HL-60 (cell line): ENCODE data around the gene ERBB4.

Experiments used
- DNase-seq, 2 experiments: peaks; one replicate each; pipeline ENCODE4 v3.0.0-alpha.2; 2010 to 2020; ENCODE audit warnings: low read depth in 1 of 2, low spot score in 1 of 2
- H3K27ac ChIP-seq: fragments of 250-450 bp; sonication (Bioruptor Pico); replicated peaks from 2 replicates; pipeline ENCODE4 v1.5.1; 2020; ENCODE audit warnings: mild to moderate bottlenecking, moderate library complexity
- H3K27me3 ChIP-seq: fragments of 250-450 bp; sonication (Bioruptor Pico); 2 replicates; pipeline ENCODE4 v1.5.1; 2021; ENCODE audit warnings: mild to moderate bottlenecking, moderate library complexity; ENCODE audit not compliant: insufficient read depth, poor library complexity, severe bottlenecking
- H3K4me3 ChIP-seq: replicated peaks from 2 replicates; pipeline ENCODE4 v1.5.1; 2011; ENCODE audit warnings: mild to moderate bottlenecking, control low read depth, low read length; ENCODE audit not compliant: insufficient read depth
- GABPA ChIP-seq: IDR thresholded peaks from 2 replicates; pipeline ENCODE4 v1.6.1; 2012; ENCODE audit warnings: low read depth
- POLR2AphosphoS5 ChIP-seq: IDR thresholded peaks from 2 replicates; pipeline ENCODE4 v1.6.1; 2012; ENCODE audit warnings: low read depth
- REST ChIP-seq: IDR thresholded peaks from 2 replicates; pipeline ENCODE4 v1.6.1; 2012; ENCODE audit warnings: low read depth; ENCODE audit not compliant: insufficient replicate concordance
- SPI1 ChIP-seq: IDR thresholded peaks from 2 replicates; pipeline ENCODE4 v1.6.1; 2012; ENCODE audit warnings: low read depth, mild to moderate bottlenecking, borderline replicate concordance
- TF ChIP-seq, protein P1 (sequence below): IDR thresholded peaks from one replicate; pipeline ENCODE4 v1.5.1; 2011; ENCODE audit warnings: low read length, control low read depth, inconsistent platforms; ENCODE audit not compliant: insufficient read depth

ERBB4 gene

GRCh38 chr2:212531499-212531898 is 7.1 kb downstream of the ERBB4 start:
- no peak for TF ChIP-seq SPI1
- TF ChIP-seq REST: no peak
- TF ChIP-seq POLR2AphosphoS5: no peak
- TF ChIP-seq, protein P1, sequence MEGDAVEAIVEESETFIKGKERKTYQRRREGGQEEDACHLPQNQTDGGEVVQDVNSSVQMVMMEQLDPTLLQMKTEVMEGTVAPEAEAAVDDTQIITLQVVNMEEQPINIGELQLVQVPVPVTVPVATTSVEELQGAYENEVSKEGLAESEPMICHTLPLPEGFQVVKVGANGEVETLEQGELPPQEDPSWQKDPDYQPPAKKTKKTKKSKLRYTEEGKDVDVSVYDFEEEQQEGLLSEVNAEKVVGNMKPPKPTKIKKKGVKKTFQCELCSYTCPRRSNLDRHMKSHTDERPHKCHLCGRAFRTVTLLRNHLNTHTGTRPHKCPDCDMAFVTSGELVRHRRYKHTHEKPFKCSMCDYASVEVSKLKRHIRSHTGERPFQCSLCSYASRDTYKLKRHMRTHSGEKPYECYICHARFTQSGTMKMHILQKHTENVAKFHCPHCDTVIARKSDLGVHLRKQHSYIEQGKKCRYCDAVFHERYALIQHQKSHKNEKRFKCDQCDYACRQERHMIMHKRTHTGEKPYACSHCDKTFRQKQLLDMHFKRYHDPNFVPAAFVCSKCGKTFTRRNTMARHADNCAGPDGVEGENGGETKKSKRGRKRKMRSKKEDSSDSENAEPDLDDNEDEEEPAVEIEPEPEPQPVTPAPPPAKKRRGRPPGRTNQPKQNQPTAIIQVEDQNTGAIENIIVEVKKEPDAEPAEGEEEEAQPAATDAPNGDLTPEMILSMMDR: no peak
- TF ChIP-seq GABPA: no peak
- no peak for DNase-seq

GRCh38 chr2:212530991-212531390 is 7.6 kb downstream of the ERBB4 start:
- no peak for DNase-seq
- Histone ChIP-seq H3K27me3 (peaks cover 8% of the 10 kb centered on the region), H3K4me3 (no peak overlapping the region), H3K27ac (no peak overlapping the region)
- TF ChIP-seq POLR2AphosphoS5: no peak
- TF ChIP-seq REST: no peak
- TF ChIP-seq, protein P1: no peak
- no peak for TF ChIP-seq SPI1
- no peak for TF ChIP-seq GABPA

More at GRCh38 chr2:212531499-212531898, 7.1 kb downstream of the ERBB4 start:
- Histone ChIP-seq H3K4me3 (no peak overlapping the region), H3K27me3 (peaks cover 12% of the 10 kb centered on the region), H3K27ac (no peak overlapping the region)

DNA sequence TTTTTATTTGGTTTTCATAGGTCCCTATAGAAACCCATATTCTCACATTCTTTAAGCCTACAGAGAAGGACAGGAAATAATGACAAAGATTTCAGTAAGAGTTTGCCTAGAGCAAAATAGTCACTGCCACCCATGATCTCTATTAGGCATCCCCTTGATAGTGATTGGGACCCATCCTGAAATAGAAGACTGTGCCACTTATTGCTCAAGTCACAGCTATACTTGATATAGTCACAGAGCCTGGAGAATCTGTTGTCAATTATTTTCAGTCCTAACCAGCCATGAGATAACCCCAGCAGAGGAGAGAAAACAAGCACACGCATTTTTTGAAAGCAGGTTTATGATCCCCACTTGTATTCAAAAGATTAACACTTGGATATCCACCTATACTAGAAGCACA is 8.2 kb downstream of the ERBB4 start:
- H3K27me3 ChIP-seq: peaks cover 3% of the 10 kb centered on the region
- H3K4me3 ChIP-seq: no peak overlapping the region
- no peak for DNase-seq
- H3K27ac ChIP-seq: no peak overlapping the region
- TF ChIP-seq POLR2AphosphoS5 (no peak), GABPA (no peak), REST (no peak), SPI1 (no peak)
- TF ChIP-seq, protein P1: no peak
